Measurements from ENCODE around the gene COX8C.
"Not testable (repeated sequence)": the region's sequence is repeated elsewhere in the genome, so short reads cannot be mapped to it uniquely, and the experiment has no call there.

COX8C gene

GRCh38 chr14:93375673-93376156 lies 28.7 kb downstream of the COX8C start:
- DNase-seq, result no peak

DNA sequence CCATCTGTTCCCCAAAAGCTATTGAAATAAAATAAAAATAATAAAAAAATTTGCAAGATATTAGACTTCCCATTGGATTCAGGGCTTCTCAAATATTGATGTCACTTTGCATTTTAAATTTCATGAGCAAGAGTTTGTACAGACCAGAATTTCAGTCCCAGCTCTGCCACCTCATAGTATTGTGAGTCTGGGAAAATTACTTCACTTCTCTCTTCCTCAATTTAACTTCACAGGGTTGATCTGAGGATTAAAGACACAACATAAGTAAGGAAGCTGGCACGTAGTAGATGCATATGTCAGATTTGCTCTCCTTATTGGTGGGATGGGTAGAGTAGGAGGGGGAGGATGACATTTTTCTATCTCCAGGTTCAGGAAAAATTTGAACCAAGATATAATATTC lies 32.8 kb downstream of the COX8C start:
- DNase-seq, result no peak

DNA sequence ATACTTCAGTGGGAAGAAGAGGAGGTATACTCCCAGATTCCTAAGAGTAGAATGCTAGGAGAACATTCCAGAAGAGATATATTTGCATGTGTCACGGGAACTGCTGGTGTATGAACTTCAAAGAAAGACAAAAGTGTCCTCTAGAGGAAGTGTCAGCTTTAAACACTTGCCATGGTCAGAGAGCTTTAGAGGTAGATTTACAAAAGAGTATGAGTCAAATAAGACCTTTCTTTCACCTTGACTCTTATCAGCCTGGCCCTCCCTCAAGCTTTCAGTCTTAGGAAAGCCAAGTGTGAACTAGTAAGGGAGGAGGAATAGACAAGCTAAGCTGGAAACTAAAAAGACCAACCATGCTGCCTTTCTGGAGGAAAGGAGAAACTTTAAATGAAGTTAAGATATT lies 34.7 kb downstream of the COX8C start:
- no peak for DNase-seq

- not testable (repeated sequence) for DNase-seq
Measured at GRCh38 chr14:93384256-93384655, 37.3 kb downstream of the COX8C start.

- DNase-seq, result no peak
Measured at GRCh38 chr14:93395231-93395630, 48.2 kb downstream of the COX8C start.

DNA sequence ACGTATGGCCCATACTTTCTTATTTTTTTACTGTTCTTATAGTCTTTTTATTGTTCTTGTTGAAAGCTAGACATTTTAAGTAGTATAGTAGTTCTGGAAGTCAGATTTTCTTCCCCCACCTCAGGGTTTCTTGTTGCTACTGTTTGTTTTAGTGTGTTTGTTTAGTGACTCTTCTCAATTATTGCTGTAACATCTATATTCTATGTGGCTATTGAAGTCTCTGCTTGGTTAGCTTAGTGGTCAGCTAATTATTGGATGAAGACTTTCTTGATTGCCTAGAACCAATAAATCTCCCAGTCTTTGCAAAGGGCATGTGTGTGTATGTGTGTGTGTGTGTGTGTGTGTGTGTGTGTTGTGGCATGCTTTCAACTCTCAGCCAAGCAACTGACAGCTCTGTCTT lies 49.5 kb downstream of the COX8C start:
- no peak for DNase-seq
